CD14-positive monocyte (primary cell): ENCODE results near the gene LY86. TPM values are rescaled to one million over a fixed set of nuclear protein-coding genes. Genes with fewer than 3 reads are reported as not detected.

Experiments used
- DNase-seq, 3 donors: peaks; one replicate each; pipeline ENCODE4 v3.0.0-alpha.2; 2011 to 2022
- H2AFZ ChIP-seq: 2 replicates; pipeline ENCODE4 v1.6.0; 2012; ENCODE audit warnings: mild to moderate bottlenecking, low read depth, low read length, inconsistent platforms; ENCODE audit not compliant: insufficient read depth, poor library complexity, severe bottlenecking
- H3K27ac ChIP-seq, 2 donors: 1 replicate in 1 of 2; 2 replicates in 1 of 2; pipeline ENCODE4 v1.5.1; 2012 to 2013; ENCODE audit warnings: low read length in 2 of 2, control low read depth in 1 of 2, inconsistent platforms in 1 of 2, low read depth in 1 of 2, mild to moderate bottlenecking in 1 of 2
- H3K27me3 ChIP-seq, 2 donors: one replicate each; pipeline versions ENCODE4 v1.6.0 to v1.6.1; 2011 to 2013; ENCODE audit warnings: low read length in 2 of 2; ENCODE audit not compliant: control insufficient read depth in 2 of 2, insufficient read depth in 2 of 2
- H3K36me3 ChIP-seq, 2 donors: replicated peaks in 1 of 2; 1 replicate in 1 of 2; 2 replicates in 1 of 2; pipeline versions ENCODE4 v1.5.1 to v1.6.1; 2012 to 2013; ENCODE audit warnings: low read length in 2 of 2, control low read depth in 1 of 2, inconsistent platforms in 1 of 2, mild to moderate bottlenecking in 1 of 2; ENCODE audit not compliant: insufficient read depth in 2 of 2, control insufficient read depth in 1 of 2
- H3K4me1 ChIP-seq, 2 donors: 1 replicate in 1 of 2; 2 replicates in 1 of 2; pipeline versions ENCODE4 v1.5.1 to v1.6.1; 2012 to 2013; ENCODE audit warnings: low read length in 2 of 2, control low read depth in 1 of 2, inconsistent platforms in 1 of 2, mild to moderate bottlenecking in 1 of 2, moderate library complexity in 1 of 2; ENCODE audit not compliant: insufficient read depth in 2 of 2, control insufficient read depth in 1 of 2
- H3K4me2 ChIP-seq: replicated peaks from 2 replicates; pipeline ENCODE3; 2012; ENCODE audit warnings: low read length, moderate library complexity, mild to moderate bottlenecking; ENCODE audit not compliant: poor library complexity, severe bottlenecking; ENCODE audit errors: extremely low read depth
- H3K4me3 ChIP-seq, 3 experiments: fragments of 200-600 bp in 1 of 3; sonication (generic) in 1 of 3; replicated peaks in 1 of 3; 1 replicate in 2 of 3; 2 replicates in 1 of 3; pipeline ENCODE4 v1.5.1; 2011 to 2013; ENCODE audit warnings: low read length in 3 of 3, mild to moderate bottlenecking in 3 of 3, control low read depth in 2 of 3, low read depth in 2 of 3, inconsistent platforms in 1 of 3, moderate library complexity in 1 of 3
- H3K79me2 ChIP-seq: 2 replicates; pipeline ENCODE4 v1.6.0; 2012; ENCODE audit warnings: mild to moderate bottlenecking, control low read depth, inconsistent platforms, low read length, moderate library complexity; ENCODE audit not compliant: insufficient read depth
- H3K9ac ChIP-seq: 2 replicates; pipeline ENCODE4 v1.6.0; 2017; ENCODE audit warnings: low read length, mild to moderate bottlenecking; ENCODE audit not compliant: insufficient read depth, poor library complexity, severe bottlenecking
- H3K9me3 ChIP-seq, 2 donors: replicated peaks in 1 of 2; 1 replicate in 1 of 2; 2 replicates in 1 of 2; pipeline versions ENCODE4 v1.5.1 to v1.6.1; 2012 to 2013; ENCODE audit warnings: low read length in 2 of 2, control low read depth in 1 of 2; ENCODE audit not compliant: control insufficient read depth in 1 of 2, insufficient read depth in 1 of 2
- H4K20me1 ChIP-seq: 2 replicates; pipeline ENCODE4 v1.6.0; 2012; ENCODE audit warnings: mild to moderate bottlenecking, low read length, control low read depth, moderate library complexity; ENCODE audit not compliant: insufficient read depth
- H3K27ac Mint-ChIP-seq, 7 donors: one replicate each; pipeline ENCODE4 v1.8.0; 2020; ENCODE audit warnings: mild to moderate bottlenecking in 7 of 7, mixed read lengths in 7 of 7, moderate library complexity in 6 of 7, inconsistent platforms in 2 of 7
- H3K27me3 Mint-ChIP-seq, 3 donors: one replicate each; pipeline ENCODE4 v1.8.0; 2021 to 2022; ENCODE audit warnings: low read depth in 3 of 3, mild to moderate bottlenecking in 3 of 3, mixed read lengths in 3 of 3, moderate library complexity in 3 of 3, inconsistent platforms in 1 of 3
- H3K36me3 Mint-ChIP-seq, 2 donors: one replicate each; pipeline ENCODE4 v1.8.0; 2020; ENCODE audit warnings: mixed read lengths in 2 of 2, inconsistent platforms in 1 of 2, mild to moderate bottlenecking in 1 of 2
- H3K4me1 Mint-ChIP-seq: one replicate; pipeline ENCODE4 v1.8.0; 2020; ENCODE audit warnings: mild to moderate bottlenecking, mixed read lengths
- H3K4me3 Mint-ChIP-seq, 2 donors: one replicate each; pipeline ENCODE4 v1.8.0; 2020; ENCODE audit warnings: mild to moderate bottlenecking in 2 of 2, mixed read lengths in 2 of 2, moderate library complexity in 1 of 2
- H3K9me3 Mint-ChIP-seq, 7 donors: one replicate each; pipeline ENCODE4 v1.8.0; 2020 to 2022; ENCODE audit warnings: mixed read lengths in 7 of 7, mild to moderate bottlenecking in 6 of 7, moderate library complexity in 6 of 7, inconsistent platforms in 2 of 7
- CTCF ChIP-seq: fragments of 200-600 bp; IDR thresholded peaks from one replicate; pipeline ENCODE4 v1.8.0; 2022; ENCODE audit warnings: antibody characterized with exemption, mild to moderate bottlenecking
- WGBS: methylation state at CpG from one replicate; pipeline ENCODE4 v1.1.5; 2013; ENCODE audit warnings: missing lambda C conversion rate; ENCODE audit not compliant: insufficient coverage; 5-methylcytosine and 5-hydroxymethylcytosine counted together
- intact Hi-C, 2 donors: fragments of 100-400 bp; cut with micrococcal nuclease; formaldehyde crosslinking; loops; one replicate each; pipeline versions ENCODE4 v1.15.0 to v1.15.1; 2023
- polyA plus RNA-seq, 3 donors: library from polyadenylated mRNA; depleted of rRNA in 1 of 3; unstranded in 2 of 3; stranded (reverse) in 1 of 3; fragments of 300-500 nt in 2 of 3; fragments of >200 nt in 1 of 3; fragmentation: Illumina TruSeq in 2 of 3; gene quantifications; 1 replicate in 2 of 3; 2 replicates in 1 of 3; pipeline ENCODE4 v1.2.3, GENCODE V29; 2012 to 2021

Gene LY86
- polyA plus RNA-seq, 3 donors, result 166 to 609 (median 454) TPM

DNA sequence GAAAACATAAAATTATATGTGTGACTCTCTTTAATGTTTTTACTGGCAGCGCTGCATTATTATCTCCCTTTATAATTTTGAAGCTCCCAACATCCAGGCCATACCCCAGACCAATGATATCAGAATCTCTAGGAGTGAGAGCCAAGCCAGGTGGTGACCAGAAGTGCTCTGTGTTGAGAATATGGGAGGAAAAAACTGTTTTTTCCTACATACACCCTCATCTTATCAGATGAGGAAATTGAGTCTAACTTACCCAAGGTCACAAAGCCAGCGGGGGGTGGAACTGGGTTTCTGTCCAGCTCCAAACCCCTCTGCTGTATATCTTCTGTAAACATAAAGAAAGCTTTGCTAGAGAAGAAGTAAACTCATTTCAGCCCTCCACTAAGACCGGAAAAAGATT, 42.5 kb downstream of the LY86 start:
- Histone ChIP-seq H3K36me3 (peaks cover 73 to 87% of the 10 kb centered on the region in 2 donors), H3K4me1 (peaks cover 12 to 18% of the 10 kb centered on the region in 2 donors), H3K9me3 (no peaks in the 10 kb centered on the region), H4K20me1 (no peaks in the 10 kb centered on the region), H3K4me2 (no peak overlapping the region), H3K4me3 (no peak overlapping the region), H3K27ac (peak overlapping the region in 1 of 2 donors; percentile 2), H2AFZ (no peak overlapping the region), H3K27me3 (no peaks in the 10 kb centered on the region), H3K9ac (no peak overlapping the region), H3K79me2 (no peaks in the 10 kb centered on the region)
- Mint-ChIP-seq H3K4me3 (no peak overlapping the region), H3K4me1 (peaks cover 29% of the 10 kb centered on the region), H3K27ac (peak overlapping the region in 1 of 7 donors; percentile 53), H3K9me3 (no peaks in the 10 kb centered on the region), H3K27me3 (peaks cover 0 to 1% (median 0%) of the 10 kb centered on the region in 3 donors), H3K36me3 (peaks cover 81 to 83% of the 10 kb centered on the region in 2 donors)
- DNase-seq, result no peak
- TF ChIP-seq CTCF, result no peak
- WGBS, result no CpG with 5 or more reads among the region's 3 CpGs
- intact Hi-C loops, result no loop called here

DNA sequence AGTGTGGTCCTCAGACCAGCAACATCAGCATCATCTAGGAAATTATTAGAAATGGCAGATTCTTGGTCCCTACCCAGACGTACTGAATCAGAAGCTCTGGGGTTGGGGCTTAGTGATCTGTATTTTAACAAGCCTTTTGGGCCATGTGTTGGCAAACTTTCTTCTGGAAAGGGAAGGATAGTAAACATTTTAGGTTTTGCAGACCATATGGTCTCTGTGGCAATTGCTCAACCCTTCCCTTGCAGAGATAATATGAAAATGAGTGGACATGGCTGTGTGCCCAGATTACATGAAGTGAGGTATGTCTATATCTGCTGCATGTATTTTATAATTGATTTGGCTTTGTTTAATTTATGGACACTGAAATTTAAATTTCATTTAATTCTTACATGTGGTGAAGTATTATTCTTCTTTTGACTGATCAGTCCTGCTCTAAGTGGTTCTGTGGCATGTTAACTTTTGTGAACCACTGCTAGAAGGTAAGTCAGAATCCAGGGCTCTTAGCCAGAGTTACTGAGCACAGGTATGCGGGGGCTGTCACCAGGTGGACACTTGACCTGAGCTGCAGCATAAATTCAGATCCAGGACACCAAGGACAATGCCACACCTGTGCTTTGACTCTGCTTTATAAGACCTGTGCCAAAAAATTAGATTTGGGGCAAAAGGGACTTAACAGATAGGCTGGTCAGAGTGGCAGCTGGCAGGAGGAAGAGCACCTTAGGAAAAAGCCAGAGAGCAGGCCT, 43.2 kb downstream of the LY86 start:
- Histone ChIP-seq H3K9ac (no peak overlapping the region), H2AFZ (no peak overlapping the region), H3K36me3 (peaks cover 67 to 82% of the 10 kb centered on the region in 2 donors), H4K20me1 (no peaks in the 10 kb centered on the region), H3K27me3 (no peaks in the 10 kb centered on the region), H3K4me2 (no peak overlapping the region), H3K9me3 (no peaks in the 10 kb centered on the region), H3K4me3 (no peak overlapping the region), H3K79me2 (no peaks in the 10 kb centered on the region), H3K27ac (peak overlapping the region in 1 of 2 donors; percentile 2), H3K4me1 (peaks cover 19 to 24% of the 10 kb centered on the region in 2 donors)
- DNase-seq, result no peak
- Mint-ChIP-seq H3K4me1 (peaks cover 35% of the 10 kb centered on the region), H3K27ac (no peak overlapping the region), H3K36me3 (peaks cover 74 to 77% of the 10 kb centered on the region in 2 donors), H3K27me3 (peaks cover 0 to 1% (median 0%) of the 10 kb centered on the region in 3 donors), H3K4me3 (no peak overlapping the region), H3K9me3 (no peaks in the 10 kb centered on the region)
- no peak for TF ChIP-seq CTCF
- 35% methylated on average over 2 of the region's 2 CpGs for WGBS
- intact Hi-C loops, result no loop called here
